22Rv1 (cell line): Measurements from ENCODE around the gene EEA1.

Experiments used
- H3K27ac ChIP-seq: fragments of 450-650 bp; 2 replicates; pipeline ENCODE4 v1.5.1; 2017
- ZFX ChIP-seq: fragments of 450-650 bp; IDR thresholded peaks from 2 replicates; pipeline ENCODE4 v1.6.1; 2017; ENCODE audit warnings: antibody characterized with exemption, borderline replicate concordance
- TF ChIP-seq, protein P1 (sequence below): fragments of 450-650 bp; IDR thresholded peaks from 2 replicates; pipeline ENCODE4 v1.5.1; 2017; ENCODE audit warnings: mild to moderate bottlenecking

Gene EEA1

GRCh38 chr12:92897844-92898243, 31.3 kb downstream of the EEA1 start:
- TF ChIP-seq ZFX: no peak
- TF ChIP-seq, protein P1, sequence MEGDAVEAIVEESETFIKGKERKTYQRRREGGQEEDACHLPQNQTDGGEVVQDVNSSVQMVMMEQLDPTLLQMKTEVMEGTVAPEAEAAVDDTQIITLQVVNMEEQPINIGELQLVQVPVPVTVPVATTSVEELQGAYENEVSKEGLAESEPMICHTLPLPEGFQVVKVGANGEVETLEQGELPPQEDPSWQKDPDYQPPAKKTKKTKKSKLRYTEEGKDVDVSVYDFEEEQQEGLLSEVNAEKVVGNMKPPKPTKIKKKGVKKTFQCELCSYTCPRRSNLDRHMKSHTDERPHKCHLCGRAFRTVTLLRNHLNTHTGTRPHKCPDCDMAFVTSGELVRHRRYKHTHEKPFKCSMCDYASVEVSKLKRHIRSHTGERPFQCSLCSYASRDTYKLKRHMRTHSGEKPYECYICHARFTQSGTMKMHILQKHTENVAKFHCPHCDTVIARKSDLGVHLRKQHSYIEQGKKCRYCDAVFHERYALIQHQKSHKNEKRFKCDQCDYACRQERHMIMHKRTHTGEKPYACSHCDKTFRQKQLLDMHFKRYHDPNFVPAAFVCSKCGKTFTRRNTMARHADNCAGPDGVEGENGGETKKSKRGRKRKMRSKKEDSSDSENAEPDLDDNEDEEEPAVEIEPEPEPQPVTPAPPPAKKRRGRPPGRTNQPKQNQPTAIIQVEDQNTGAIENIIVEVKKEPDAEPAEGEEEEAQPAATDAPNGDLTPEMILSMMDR: no peak
- H3K27ac ChIP-seq: no peak overlapping the region

GRCh38 chr12:92890601-92891106, 38.4 kb downstream of the EEA1 start:
- no peak for TF ChIP-seq ZFX
- TF ChIP-seq, protein P1: no peak
- no peak overlapping the region for H3K27ac ChIP-seq

DNA sequence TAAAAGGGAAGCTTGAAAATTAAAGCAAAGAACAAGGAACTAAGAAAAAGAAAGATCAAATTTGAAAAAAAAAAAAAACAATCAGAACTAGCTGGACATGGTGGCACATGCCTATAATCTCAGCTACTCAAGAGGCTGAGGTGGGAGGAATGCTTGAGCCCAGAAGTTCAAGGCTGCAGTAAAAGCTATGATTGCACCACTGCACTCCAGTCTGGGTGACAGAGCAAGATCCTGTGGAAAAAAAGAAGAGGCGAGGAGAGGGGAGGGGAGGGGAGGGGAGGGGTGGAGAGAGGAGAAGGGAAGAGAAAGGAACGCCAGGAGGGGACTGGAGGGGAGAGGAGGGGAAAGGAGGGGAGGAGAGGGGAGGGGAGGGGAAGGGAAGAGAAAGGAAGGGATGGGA, 43.0 kb downstream of the EEA1 start:
- H3K27ac ChIP-seq: no peak overlapping the region
- no peak for TF ChIP-seq ZFX
- TF ChIP-seq, protein P1: no peak

- peak overlapping the region; percentile 89 for H3K27ac ChIP-seq
- TF ChIP-seq, protein P1: no peak
- no peak for TF ChIP-seq ZFX
Measured at GRCh38 chr12:92879698-92880322, 49.3 kb downstream of the EEA1 start.

- TF ChIP-seq, protein P1: no peak
- no peak for TF ChIP-seq ZFX
- no peak overlapping the region for H3K27ac ChIP-seq
Measured at GRCh38 chr12:92877904-92878303, 51.2 kb downstream of the EEA1 start.

GRCh38 chr12:92876496-92876895, 52.6 kb downstream of the EEA1 start:
- TF ChIP-seq, protein P1: no peak
- no peak for TF ChIP-seq ZFX
- H3K27ac ChIP-seq: no peak overlapping the region

DNA sequence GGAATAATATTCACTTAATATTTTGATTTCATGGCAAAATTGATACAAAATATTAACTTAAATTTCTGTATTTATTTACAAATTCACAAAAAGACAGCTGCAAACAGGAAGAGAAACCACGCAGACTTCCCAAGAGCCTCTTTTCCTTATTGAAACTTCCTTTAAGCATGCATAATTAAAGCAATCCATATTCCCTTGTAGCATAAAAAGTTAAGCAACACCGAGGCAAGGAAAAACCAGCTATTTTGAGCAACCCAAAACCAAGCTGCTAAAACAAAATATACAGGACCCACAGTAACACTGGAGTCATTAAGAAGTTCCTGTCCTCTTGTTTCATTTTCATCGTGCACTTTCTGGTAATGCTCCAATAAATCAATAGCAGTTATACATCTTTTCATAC, 58.0 kb downstream of the EEA1 start:
- no peak overlapping the region for H3K27ac ChIP-seq
- TF ChIP-seq, protein P1: no peak
- no peak for TF ChIP-seq ZFX
